Renal cortex interstitium (tissue), 11 donors: ENCODE measurements around the gene KIF5A. TPM values are rescaled to one million over a fixed set of nuclear protein-coding genes. Genes with fewer than 3 reads are reported as not detected.
"Not testable (repeated sequence)": the region's sequence is repeated elsewhere in the genome, so short reads cannot be mapped to it uniquely, and the experiment has no call there.

ENCODE experiments used
- DNase-seq, 11 donors: peaks; one replicate each; pipeline ENCODE4 v3.0.0-alpha.2; 2013; ENCODE audit warnings: low read depth in 9 of 11, low spot score in 4 of 11; ENCODE audit errors: extremely low read depth in 1 of 11
- polyA plus RNA-seq, 3 donors: library from polyadenylated mRNA; unstranded; fragments of 120-200 nt; gene quantifications; one replicate each; pipeline ENCODE4 v1.2.1, GENCODE V29; 2013; ENCODE audit not compliant: insufficient read length in 3 of 3

The KIF5A gene
- polyA plus RNA-seq, 3 donors = 0.50 to 0.88 (median 0.76) TPM

DNA sequence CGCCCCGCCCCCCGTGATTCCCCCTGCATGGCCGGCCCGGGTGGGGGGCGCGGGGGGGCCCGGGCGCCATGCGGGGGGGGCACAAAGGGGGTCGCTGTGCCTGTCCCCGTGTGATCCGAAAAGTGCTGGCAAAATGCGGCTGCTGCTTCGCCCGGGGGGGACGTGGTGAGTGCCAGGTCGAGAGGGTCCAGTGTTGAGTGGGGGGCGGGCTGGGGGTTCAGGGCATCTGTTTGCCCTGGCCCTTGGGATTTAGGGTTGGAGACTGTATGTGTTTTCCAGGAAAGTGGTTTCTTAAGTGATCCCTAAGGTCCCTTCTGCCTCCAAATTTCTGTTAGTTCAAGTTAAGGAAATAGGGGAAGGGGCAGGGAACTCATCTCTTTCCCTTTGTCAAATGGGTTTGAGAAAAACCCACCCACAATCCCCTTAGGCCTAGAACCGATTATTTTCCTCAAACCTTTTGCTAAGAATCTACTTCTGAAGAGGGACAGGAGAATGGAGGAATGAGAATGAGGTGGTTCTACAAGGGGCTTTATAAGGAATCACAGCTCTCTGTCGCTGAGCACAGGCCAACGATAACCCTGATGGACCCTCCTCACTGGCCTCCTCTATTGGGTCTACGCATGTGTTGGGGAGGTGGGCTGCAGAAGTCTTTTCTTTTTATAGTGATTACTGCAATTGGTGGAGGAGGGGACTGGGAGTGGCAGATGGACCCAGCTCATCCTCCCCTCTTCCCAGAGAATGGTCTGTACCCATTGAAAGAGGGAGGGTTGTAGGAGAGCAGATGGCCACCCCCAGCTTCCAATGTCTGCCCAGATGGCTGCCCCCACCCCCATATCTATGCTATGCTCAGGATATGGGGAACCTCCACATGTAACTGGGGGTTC lies 62.2 kb downstream of the KIF5A start:
- no peak for DNase-seq

DNA sequence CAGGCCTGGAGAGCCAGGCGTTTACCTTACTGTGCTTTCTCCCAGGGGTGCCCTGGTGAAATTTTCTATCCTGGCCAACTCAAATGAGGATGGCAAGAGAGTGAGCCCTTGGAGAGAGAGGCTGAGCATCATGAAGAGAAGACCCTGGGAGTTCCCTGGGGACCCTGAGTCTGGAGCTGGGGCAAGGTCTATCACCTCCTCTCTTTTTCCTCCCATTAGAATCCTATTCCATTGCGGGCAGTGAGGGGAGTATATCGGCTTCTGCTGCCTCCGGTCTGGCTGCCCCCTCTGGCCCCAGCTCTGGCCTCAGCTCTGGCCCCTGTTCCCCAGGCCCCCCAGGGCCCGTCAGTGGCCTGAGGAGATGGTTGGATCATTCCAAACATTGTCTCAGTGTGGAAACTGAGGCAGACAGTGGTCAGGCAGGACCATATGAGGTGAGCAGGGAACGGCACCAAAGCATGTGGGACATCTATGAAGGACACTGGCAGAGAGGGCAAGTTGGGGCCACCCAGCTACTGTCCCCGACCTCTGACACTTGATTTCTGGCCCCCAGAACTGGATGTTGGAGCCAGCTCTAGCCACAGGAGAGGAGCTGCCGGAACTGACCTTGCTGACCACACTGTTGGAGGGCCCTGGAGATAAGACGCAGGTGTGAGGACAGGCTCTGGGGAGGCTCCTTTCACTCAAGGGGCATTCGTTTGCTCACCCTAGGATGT lies 63.0 kb downstream of the KIF5A start:
- DNase-seq = no peak

DNA sequence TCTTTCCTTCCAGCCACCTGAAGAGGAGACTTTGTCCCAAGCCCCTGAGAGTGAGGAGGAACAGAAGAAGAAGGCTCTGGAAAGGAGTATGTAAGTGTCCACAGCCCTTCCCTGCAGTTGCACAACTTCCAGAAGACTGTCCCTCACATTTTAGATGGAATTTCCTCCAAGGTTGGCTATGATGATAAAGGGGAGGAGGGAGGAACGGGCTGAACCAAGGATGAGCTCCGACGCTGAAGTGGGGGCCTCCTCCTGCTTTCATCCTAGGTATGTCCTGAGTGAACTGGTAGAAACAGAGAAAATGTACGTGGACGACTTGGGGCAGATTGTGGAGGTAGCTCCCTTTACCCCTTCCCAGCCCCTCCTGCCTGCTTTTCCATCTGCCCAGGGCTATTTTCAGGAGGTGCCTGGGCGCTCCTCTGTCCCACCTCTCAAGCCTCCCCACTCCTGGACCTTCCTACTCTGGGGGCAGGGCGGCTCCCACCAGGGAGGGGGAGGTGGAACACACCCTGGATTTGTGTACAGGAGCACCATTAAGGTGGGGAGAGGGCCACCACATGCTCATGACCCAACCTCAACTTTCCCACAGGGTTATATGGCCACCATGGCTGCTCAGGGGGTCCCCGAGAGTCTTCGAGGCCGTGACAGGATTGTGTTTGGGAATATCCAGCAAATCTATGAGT lies 63.7 kb downstream of the KIF5A start:
- no peak for DNase-seq

DNA sequence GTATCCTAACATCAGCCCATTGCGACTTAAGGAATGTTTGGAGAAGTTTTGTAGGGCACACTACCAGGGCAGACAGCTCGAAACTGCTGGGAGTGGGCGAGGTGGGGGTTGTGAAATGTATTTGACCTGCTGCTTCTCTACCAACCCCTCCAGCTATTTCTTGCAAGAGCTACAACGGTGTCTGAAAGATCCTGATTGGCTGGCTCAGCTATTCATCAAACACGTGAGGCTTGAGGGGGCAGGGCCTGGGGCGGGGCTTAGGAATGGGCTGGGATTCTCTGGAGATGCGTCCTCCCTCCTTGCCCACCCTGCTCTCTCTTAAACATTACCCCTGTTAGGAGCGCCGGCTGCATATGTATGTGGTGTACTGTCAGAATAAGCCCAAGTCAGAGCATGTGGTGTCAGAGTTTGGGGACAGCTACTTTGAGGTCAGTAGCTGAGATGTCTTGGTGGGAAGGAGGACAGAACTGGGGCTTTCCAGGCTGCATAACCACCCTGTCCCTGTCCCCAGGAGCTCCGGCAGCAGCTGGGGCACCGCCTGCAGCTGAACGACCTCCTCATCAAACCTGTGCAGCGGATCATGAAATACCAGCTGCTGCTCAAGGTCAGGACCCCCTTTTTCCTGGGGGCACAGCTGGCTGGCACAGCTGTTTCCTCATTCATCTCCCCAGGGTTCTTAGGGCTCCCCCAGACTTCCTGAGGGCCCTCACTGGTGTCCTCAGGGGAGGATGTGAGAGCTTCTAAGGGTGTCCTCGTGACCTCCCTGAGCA lies 64.5 kb downstream of the KIF5A start:
- no peak for DNase-seq

DNA sequence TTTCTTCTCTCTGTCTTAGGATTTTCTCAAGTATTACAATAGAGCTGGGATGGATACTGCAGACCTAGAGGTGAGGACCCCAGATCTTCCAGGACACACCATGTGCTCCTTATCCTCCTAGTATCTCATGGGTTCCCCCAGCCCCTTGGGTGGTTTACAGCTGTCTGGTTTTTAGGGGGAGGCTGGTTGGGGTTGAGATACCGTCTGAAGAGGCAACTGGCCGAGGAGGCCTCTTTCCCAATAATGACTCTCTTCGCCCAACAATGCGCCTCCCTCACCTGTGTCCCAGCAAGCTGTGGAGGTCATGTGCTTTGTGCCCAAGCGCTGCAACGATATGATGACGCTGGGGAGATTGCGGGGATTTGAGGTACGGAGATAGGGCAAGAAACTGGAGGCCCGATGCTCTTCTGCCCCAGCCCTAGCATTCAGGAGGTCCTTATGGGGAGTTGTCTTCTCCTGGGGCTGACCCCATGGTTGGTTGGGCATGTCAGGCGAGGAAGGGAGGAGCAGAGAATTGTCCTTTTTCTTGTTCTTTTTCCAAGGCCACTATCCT lies 65.2 kb downstream of the KIF5A start:
- DNase-seq = no peak

DNA sequence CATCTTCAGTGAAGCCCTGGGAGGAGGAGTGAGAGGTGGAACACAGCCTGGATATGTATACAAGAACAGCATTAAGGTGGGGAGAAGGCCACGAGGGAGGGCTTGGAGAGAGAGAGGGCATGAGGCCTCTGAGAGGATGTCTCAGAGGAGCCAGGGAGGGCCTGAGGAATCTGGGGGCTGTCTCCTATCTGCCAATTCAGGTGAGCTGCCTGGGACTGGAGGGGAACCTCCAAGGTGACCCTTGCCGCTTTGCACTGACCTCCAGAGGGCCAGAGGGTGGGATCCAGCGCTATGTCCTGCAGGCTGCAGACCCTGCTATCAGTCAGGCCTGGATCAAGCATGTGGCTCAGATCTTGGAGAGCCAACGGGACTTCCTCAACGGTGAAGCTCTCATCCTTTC lies 65.8 kb downstream of the KIF5A start:
- no peak for DNase-seq

DNA sequence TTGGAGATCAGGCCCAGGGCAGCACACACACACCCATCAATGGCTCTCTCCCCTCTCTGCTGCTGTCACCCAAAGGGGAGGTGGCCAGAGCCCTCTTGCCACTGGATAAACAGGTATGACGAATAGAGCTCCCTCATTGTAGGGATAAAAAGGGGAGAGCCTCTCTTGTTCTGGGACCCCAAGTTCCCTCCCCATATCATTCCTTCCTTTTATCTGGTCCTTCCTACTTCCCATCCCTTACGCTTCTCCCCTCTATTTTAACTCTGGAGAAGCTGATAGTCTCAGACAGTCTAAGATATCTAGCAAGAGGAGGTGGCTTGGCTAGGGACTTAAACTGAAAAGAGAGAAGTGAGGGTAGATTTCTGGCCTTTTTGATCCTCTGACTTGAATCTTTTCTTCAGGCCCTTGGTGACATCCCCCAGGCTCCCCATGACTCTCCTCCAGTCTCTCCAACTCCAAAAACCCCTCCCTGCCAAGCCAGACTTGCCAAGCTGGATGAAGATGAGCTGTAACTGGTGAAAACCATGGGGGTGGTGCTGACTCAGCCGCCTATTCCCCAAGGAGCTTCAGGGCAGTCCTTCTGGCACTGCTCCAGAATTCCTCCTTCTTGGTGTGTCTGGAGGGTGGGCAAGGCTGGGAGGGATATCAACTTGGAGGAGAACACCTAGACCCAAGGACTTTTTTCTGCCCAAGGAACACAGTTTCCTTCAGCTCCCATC lies 66.7 kb downstream of the KIF5A start:
- DNase-seq = no peak

DNA sequence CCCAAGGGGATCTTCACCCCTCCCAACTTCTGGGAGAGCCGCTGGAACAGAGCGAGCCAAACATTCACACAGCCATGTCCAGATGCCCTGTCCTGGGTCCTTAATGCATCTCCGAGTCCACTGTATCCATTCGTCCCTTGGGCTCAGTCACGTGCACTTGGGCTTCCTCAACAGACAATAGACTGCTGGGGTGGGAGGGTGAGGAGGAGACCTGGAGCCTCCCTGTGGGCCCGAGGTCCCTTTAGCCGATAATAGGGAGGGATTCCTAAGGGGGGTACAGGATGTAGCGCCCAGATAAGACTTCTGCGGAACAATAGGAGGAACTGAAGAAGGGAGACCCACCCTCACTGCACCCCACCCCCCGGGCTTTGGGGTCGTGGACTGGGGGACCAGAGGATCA lies 68.1 kb downstream of the KIF5A start:
- DNase-seq = no peak

DNA sequence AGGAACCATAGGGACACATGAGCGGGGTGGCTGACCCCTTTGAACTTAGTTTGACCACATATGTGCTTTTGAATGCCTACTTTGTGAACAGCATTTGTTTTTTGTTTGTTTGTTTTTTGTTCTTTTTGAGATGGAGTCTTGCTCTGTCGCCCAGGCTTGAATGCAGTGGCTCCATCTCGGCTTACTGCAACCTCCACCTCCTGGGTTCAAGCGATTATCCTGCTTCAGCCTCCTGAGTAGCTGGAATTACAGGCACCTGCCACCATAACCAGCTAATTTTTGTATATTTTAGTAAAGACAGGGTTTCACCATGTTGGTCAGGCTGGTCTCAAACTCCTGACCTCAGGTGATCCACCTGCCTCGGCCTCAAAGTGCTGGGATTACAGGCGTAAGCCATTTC lies 68.6 kb downstream of the KIF5A start:
- not testable (repeated sequence) for DNase-seq

DNA sequence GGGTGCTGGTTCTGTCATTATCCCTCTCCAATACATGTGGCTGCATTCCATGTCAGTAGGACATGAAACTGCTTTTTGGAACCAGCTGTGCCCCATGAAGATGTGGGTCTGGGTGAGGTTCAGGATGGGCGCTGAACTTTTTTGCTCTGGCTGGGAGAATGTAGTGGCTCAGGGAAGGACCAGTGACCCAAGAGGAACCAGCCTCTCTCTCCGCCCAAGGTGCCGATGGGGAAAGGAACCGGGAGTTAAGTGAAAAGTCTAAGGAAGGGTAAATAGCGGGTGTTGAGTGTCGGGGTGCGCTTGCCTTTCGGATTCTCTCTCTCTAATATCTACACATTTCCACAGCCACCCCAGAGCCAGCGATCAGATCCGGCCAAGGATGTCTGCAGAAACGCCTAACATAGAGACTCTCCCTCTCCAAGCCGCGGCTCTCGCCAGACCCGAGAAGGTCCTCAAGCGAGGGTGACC lies 69.2 kb downstream of the KIF5A start:
- no peak for DNase-seq

DNA sequence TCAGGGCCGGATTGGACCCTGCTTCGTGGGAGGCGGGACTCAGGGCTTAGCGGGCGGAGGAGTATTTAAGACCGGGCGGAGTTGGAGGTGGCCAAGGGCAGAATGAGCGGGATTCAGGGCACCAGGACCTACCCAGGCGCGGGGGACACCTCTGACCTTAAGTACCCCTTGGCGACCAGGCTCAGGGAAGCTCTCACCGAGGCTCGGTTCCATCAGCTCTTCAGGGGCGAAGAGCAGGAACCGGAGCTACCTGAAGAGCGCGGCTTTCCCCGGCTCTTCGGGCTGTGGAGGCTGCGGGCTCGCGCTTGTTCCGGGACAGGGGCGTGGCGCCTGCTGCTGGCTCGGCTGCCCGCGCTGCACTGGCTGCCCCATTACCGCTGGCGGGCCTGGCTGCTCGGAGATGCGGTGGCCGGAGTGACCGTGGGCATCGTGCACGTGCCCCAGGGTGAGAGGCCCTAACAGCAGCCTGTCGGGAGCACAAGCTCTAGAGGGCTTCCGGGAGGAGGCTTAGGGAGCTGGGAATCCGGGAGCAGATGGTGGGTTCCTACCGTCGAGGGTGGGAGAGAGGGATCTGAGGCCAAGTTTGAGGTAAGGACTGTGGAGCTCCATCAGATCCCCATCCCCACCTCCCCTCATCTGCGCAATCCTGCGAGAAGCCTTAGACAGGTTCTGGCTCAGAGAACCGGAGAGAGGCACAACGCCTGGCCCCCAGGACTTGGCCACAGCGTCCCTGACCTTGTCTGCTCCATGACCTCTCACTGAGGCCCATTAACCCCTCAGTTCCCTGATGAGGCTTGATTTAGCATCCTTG lies 69.8 kb downstream of the KIF5A start:
- no peak for DNase-seq

DNA sequence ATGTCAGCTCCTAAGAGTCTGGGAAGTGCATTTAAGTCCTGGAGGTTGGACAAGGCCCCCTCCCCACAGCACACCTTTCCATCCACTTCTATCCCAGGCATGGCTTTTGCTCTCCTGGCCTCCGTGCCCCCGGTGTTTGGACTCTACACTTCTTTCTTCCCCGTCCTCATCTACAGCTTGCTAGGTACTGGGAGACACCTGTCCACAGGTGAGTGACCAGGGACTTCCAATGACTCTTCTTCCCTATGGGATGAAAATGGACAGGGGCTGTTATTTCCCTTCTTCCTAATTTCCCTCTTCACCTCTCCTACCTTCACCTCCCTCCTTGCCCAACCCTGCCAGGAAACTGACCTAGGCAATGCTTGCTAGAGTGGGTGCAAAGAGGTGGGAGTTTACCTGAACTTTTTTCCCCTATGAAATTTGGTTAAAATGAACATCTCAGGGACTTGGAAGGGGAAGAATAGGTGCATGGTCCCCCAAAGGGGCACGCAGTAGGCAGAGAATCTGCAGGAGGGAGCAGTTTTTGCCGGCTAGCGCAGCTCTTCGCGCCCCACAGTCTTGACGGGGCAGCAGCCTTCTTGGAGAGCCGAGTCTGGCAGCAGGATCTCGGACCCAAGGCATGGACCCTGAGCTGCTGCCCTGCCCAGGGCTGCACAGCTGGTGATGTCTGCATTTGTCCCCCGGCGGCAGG lies 70.5 kb downstream of the KIF5A start:
- no peak for DNase-seq

DNA sequence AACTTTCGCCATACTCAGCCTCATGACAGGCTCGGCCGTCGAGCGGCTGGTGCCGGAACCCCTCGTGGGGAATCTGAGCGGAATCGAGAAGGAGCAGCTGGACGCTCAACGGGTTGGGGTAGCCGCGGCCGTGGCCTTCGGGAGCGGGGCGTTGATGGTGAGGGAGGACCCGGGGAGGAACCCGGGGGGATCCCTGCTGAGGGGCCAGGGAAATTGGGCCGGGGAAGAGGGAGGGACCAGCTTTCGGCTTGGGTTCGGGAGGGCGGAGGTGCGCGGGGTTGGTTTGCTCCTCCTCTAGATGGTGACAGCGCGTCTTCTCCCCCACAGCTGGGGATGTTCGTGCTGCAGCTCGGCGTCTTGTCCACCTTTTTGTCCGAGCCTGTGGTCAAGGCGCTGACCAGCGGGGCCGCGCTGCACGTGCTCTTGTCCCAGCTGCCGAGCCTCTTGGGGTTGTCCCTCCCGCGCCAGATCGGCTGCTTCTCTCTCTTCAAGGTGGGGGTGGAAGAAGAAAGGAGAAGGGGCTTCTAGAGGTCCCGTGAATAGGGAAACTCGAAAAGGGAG lies 71.2 kb downstream of the KIF5A start:
- DNase-seq = no peak

DNA sequence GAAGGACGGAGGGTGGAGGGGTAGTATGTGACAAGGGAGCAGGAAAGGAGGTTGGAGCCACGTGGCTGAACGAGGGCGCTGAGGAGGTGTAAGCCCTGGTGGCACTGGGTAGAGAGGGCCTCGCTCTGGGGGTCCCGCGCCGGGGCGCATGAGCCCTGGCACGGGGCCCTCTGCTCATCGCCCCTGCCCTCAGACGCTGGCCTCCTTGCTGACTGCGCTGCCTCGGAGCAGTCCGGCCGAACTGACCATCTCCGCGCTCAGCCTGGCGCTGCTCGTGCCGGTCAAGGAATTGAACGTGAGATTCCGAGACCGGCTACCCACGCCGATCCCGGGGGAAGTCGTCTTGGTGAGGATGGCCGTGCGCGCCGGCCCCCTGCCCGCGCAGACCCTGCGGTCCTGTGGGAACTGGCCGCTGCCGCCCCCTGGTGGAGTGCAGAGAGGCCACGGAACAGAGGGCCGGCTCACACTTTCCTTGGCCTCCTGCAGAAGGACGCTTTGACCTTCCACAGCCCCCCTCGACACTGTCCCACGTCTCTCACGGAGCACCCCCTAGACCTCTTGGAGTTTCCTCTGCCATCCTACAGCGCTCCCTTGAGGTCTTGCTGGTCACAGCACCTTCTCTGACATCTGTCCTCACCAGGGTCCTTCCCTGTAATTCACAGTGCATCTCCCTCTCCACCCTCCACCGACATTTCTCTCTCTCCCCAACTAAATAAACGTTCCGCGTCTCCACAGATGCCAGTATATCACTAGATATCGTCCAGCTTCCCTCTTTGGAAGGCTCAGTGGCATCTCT lies 71.9 kb downstream of the KIF5A start:
- DNase-seq = no peak

DNA sequence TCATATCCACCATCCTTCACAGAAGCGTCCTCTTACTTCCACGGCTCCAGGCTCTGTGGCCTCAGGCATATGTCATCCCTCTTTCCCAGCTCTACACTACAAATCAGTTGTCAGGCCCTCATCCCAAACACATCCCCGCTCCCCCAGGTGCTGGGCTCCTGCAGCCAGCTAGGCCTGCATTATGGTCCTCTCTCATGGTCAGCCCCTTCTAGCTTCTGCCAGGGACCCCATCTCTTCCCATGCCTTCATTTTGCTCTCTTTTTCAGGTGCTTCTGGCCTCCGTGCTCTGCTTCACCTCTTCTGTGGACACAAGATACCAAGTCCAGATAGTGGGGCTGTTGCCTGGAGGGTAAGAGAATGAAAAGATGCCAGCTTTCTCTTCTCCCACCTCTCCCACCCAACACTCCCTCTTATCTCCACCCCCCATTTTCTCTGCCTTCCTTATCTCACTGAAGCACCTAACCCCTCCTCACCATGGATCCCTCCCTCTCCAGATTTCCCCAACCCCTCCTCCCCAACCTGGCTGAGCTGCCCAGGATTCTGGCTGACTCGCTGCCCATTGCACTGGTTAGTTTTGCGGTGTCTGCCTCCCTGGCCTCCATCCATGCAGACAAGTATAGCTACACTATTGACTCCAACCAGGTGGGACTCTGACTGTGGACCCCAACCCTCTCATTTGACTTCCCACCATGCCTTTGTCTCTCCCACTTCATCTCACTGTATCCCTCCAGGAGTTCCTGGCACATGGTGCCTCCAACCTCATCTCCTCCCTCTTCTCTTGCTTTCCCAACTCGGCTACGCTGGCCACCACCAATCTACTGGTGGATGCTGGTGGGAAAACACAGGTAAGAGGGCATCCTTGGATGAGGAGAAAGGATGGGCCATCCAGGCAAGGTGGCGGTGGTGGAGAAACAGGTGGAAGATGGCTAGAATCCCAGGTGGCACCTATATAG lies 72.7 kb downstream of the KIF5A start:
- no peak for DNase-seq
